ENCODE data around the gene WDR26.
"Not testable (repeated sequence)": the region's sequence is repeated elsewhere in the genome, so short reads cannot be mapped to it uniquely, and the experiment has no call there.

The WDR26 gene

GRCh38 chr1:224434691-224435317 is at the start of gene WDR26:
Gene WDR26, minus strand, starts transcription at chr1:224434797.
- peaks cover 63% of the 10 kb centered on the region for H3K4me1 Mint-ChIP-seq (ENCODE audit: low read depth)
- H3K4me3 Mint-ChIP-seq, result peak within 1 kb of the TSS; percentile 96
- DNase-seq, result peak; percentile 87
- H3K9me3 Mint-ChIP-seq, result no peaks in the 10 kb centered on the region
- H3K27ac Mint-ChIP-seq, result peak within 1 kb of the TSS; percentile 99
- H3K36me3 Mint-ChIP-seq (ENCODE audit: low read depth), result peaks cover 53% of the 10 kb centered on the region
- no peaks in the 10 kb centered on the region for H3K27me3 Mint-ChIP-seq

GRCh38 chr1:224483206-224483605 is 48.6 kb upstream of the WDR26 start:
- H3K9me3 Mint-ChIP-seq; H3K36me3 Mint-ChIP-seq (ENCODE audit: low read depth); DNase-seq; H3K4me3 Mint-ChIP-seq; H3K4me1 Mint-ChIP-seq (ENCODE audit: low read depth); H3K27me3 Mint-ChIP-seq; H3K27ac Mint-ChIP-seq: not testable (repeated sequence)

GRCh38 chr1:224482619-224483018 is 48.0 kb upstream of the WDR26 start:
- Mint-ChIP-seq H3K4me1 (ENCODE audit: low read depth) (no peaks in the 10 kb centered on the region), H3K36me3 (ENCODE audit: low read depth) (no peaks in the 10 kb centered on the region), H3K9me3 (peaks cover 9% of the 10 kb centered on the region), H3K27me3 (no peaks in the 10 kb centered on the region), H3K27ac (no peak overlapping the region), H3K4me3 (no peak overlapping the region)
- DNase-seq, result no peak

GRCh38 chr1:224481601-224482000 is 47.0 kb upstream of the WDR26 start:
- H3K4me3 Mint-ChIP-seq, result no peak overlapping the region
- peaks cover 9% of the 10 kb centered on the region for H3K9me3 Mint-ChIP-seq
- H3K36me3 Mint-ChIP-seq (ENCODE audit: low read depth), result no peaks in the 10 kb centered on the region
- H3K27me3 Mint-ChIP-seq, result no peaks in the 10 kb centered on the region
- H3K27ac Mint-ChIP-seq, result no peak overlapping the region
- DNase-seq, result no peak
- H3K4me1 Mint-ChIP-seq (ENCODE audit: low read depth), result no peaks in the 10 kb centered on the region

GRCh38 chr1:224480888-224481459 is 46.4 kb upstream of the WDR26 start:
- not testable (repeated sequence) for H3K27me3 Mint-ChIP-seq; H3K9me3 Mint-ChIP-seq; H3K4me1 Mint-ChIP-seq (ENCODE audit: low read depth); H3K4me3 Mint-ChIP-seq; H3K36me3 Mint-ChIP-seq (ENCODE audit: low read depth); DNase-seq; H3K27ac Mint-ChIP-seq

GRCh38 chr1:224480200-224480599 is 45.6 kb upstream of the WDR26 start:
- not testable (repeated sequence) for H3K27me3 Mint-ChIP-seq; H3K4me1 Mint-ChIP-seq (ENCODE audit: low read depth); H3K4me3 Mint-ChIP-seq; H3K27ac Mint-ChIP-seq; H3K36me3 Mint-ChIP-seq (ENCODE audit: low read depth); DNase-seq; H3K9me3 Mint-ChIP-seq

GRCh38 chr1:224472806-224473205 is 38.2 kb upstream of the WDR26 start:
- Mint-ChIP-seq H3K36me3 (ENCODE audit: low read depth) (no peaks in the 10 kb centered on the region), H3K4me1 (ENCODE audit: low read depth) (no peaks in the 10 kb centered on the region), H3K9me3 (no peaks in the 10 kb centered on the region), H3K27me3 (no peaks in the 10 kb centered on the region), H3K27ac (no peak overlapping the region), H3K4me3 (no peak overlapping the region)
- DNase-seq, result no peak

- H3K9me3 Mint-ChIP-seq, result no peaks in the 10 kb centered on the region
- DNase-seq, result no peak
- no peaks in the 10 kb centered on the region for H3K36me3 Mint-ChIP-seq (ENCODE audit: low read depth)
- H3K27ac Mint-ChIP-seq, result no peak overlapping the region
- H3K4me3 Mint-ChIP-seq, result no peak overlapping the region
- no peaks in the 10 kb centered on the region for H3K27me3 Mint-ChIP-seq
- peaks cover 9% of the 10 kb centered on the region for H3K4me1 Mint-ChIP-seq (ENCODE audit: low read depth)
Measured at GRCh38 chr1:224466154-224466553, 31.6 kb upstream of the WDR26 start.

- no peaks in the 10 kb centered on the region for H3K9me3 Mint-ChIP-seq
- no peak overlapping the region for H3K4me3 Mint-ChIP-seq
- H3K27me3 Mint-ChIP-seq, result no peaks in the 10 kb centered on the region
- H3K4me1 Mint-ChIP-seq (ENCODE audit: low read depth), result peaks cover 13% of the 10 kb centered on the region
- H3K27ac Mint-ChIP-seq, result no peak overlapping the region
- H3K36me3 Mint-ChIP-seq (ENCODE audit: low read depth), result peaks cover 7% of the 10 kb centered on the region
- DNase-seq, result no peak
Measured at GRCh38 chr1:224459966-224460365, 25.4 kb upstream of the WDR26 start.

- peaks cover 13% of the 10 kb centered on the region for H3K36me3 Mint-ChIP-seq (ENCODE audit: low read depth)
- H3K4me1 Mint-ChIP-seq (ENCODE audit: low read depth), result peaks cover 17% of the 10 kb centered on the region
- H3K4me3 Mint-ChIP-seq, result no peak overlapping the region
- H3K27me3 Mint-ChIP-seq, result no peaks in the 10 kb centered on the region
- no peak for DNase-seq
- H3K9me3 Mint-ChIP-seq, result no peaks in the 10 kb centered on the region
- H3K27ac Mint-ChIP-seq, result no peak overlapping the region
Measured at GRCh38 chr1:224458996-224459395, 24.4 kb upstream of the WDR26 start.

- Mint-ChIP-seq H3K9me3 (no peaks in the 10 kb centered on the region), H3K36me3 (ENCODE audit: low read depth) (peaks cover 13% of the 10 kb centered on the region), H3K4me1 (ENCODE audit: low read depth) (peaks cover 17% of the 10 kb centered on the region), H3K4me3 (no peak overlapping the region), H3K27ac (no peak overlapping the region), H3K27me3 (no peaks in the 10 kb centered on the region)
- DNase-seq, result no peak
Measured at GRCh38 chr1:224458296-224458695, 23.7 kb upstream of the WDR26 start.

GRCh38 chr1:224457782-224458144 is 23.2 kb upstream of the WDR26 start:
- DNase-seq, result no peak
- peaks cover 13% of the 10 kb centered on the region for H3K36me3 Mint-ChIP-seq (ENCODE audit: low read depth)
- H3K27me3 Mint-ChIP-seq, result no peaks in the 10 kb centered on the region
- peaks cover 17% of the 10 kb centered on the region for H3K4me1 Mint-ChIP-seq (ENCODE audit: low read depth)
- H3K9me3 Mint-ChIP-seq, result no peaks in the 10 kb centered on the region
- H3K4me3 Mint-ChIP-seq, result no peak overlapping the region
- no peak overlapping the region for H3K27ac Mint-ChIP-seq

GRCh38 chr1:224456637-224456953 is 22.0 kb upstream of the WDR26 start:
- Mint-ChIP-seq H3K4me1 (ENCODE audit: low read depth) (peaks cover 17% of the 10 kb centered on the region), H3K4me3 (no peak overlapping the region), H3K9me3 (no peaks in the 10 kb centered on the region), H3K27ac (peak overlapping the region; percentile 48), H3K27me3 (no peaks in the 10 kb centered on the region), H3K36me3 (ENCODE audit: low read depth) (peaks cover 13% of the 10 kb centered on the region)
- no peak for DNase-seq

- no peak overlapping the region for H3K4me3 Mint-ChIP-seq
- H3K36me3 Mint-ChIP-seq (ENCODE audit: low read depth), result peaks cover 14% of the 10 kb centered on the region
- H3K4me1 Mint-ChIP-seq (ENCODE audit: low read depth), result peaks cover 33% of the 10 kb centered on the region
- H3K27ac Mint-ChIP-seq, result no peak overlapping the region
- no peaks in the 10 kb centered on the region for H3K27me3 Mint-ChIP-seq
- no peaks in the 10 kb centered on the region for H3K9me3 Mint-ChIP-seq
- DNase-seq, result no peak
Measured at GRCh38 chr1:224454402-224455055, 19.9 kb upstream of the WDR26 start.

GRCh38 chr1:224450561-224451350 is 16.2 kb upstream of the WDR26 start:
- no peaks in the 10 kb centered on the region for H3K27me3 Mint-ChIP-seq
- no peaks in the 10 kb centered on the region for H3K9me3 Mint-ChIP-seq
- H3K27ac Mint-ChIP-seq, result no peak overlapping the region
- H3K4me1 Mint-ChIP-seq (ENCODE audit: low read depth), result peaks cover 26% of the 10 kb centered on the region
- DNase-seq, result no peak
- no peak overlapping the region for H3K4me3 Mint-ChIP-seq
- peaks cover 13% of the 10 kb centered on the region for H3K36me3 Mint-ChIP-seq (ENCODE audit: low read depth)

All from activated T-cell treated with anti-CD3 and anti-CD28 coated beads, Interleukin-2, amount 50 U/mL, for 24 hours (primary cell).